SK-N-SH treated with all-trans-retinoic acid at 6 μM for 48 hours (cell line): Measurements from ENCODE around the gene C9orf57.
"Not testable (repeated sequence)": the region's sequence is repeated elsewhere in the genome, so short reads cannot be mapped to it uniquely, and the experiment has no call there.

Source experiments
- CREB5 ChIP-seq: fragments of 250-450 bp; sonication (Bioruptor Pico); IDR thresholded peaks from 2 replicates; pipeline ENCODE4 v1.5.1; 2020; ENCODE audit warnings: low read depth, mild to moderate bottlenecking, moderate library complexity
- CSDC2 ChIP-seq: fragments of 250-450 bp; sonication (Bioruptor Pico); IDR thresholded peaks from 2 replicates; pipeline ENCODE4 v1.5.0; 2020; ENCODE audit warnings: mild to moderate bottlenecking, moderate library complexity
- GLIS3 ChIP-seq: fragments of 250-450 bp; sonication (Bioruptor Pico); IDR thresholded peaks from 2 replicates; pipeline ENCODE4 v1.5.0; 2020; ENCODE audit warnings: mild to moderate bottlenecking, moderate library complexity
- PATZ1 ChIP-seq: fragments of 250-450 bp; sonication (Bioruptor Pico); IDR thresholded peaks from 2 replicates; pipeline ENCODE4 v1.8.0; 2020; ENCODE audit warnings: mild to moderate bottlenecking, moderate library complexity, borderline replicate concordance
- POU6F1 ChIP-seq: fragments of 250-450 bp; sonication (Bioruptor Pico); IDR thresholded peaks from 2 replicates; pipeline ENCODE4 v1.8.0; 2021; ENCODE audit warnings: low read depth, mild to moderate bottlenecking, moderate library complexity, borderline replicate concordance
- PPARA ChIP-seq: fragments of 250-450 bp; sonication (Bioruptor Pico); IDR thresholded peaks from 2 replicates; pipeline ENCODE4 v1.5.0; 2020; ENCODE audit warnings: mild to moderate bottlenecking, borderline replicate concordance
- RARB ChIP-seq: fragments of 250-450 bp; sonication (Bioruptor Pico); IDR thresholded peaks from 2 replicates; pipeline ENCODE4 v1.8.0; 2021; ENCODE audit warnings: mild to moderate bottlenecking, moderate library complexity
- TSHZ2 ChIP-seq: fragments of 250-450 bp; sonication (Bioruptor Pico); IDR thresholded peaks from 2 replicates; pipeline ENCODE4 v1.5.0; 2020; ENCODE audit warnings: mild to moderate bottlenecking, moderate library complexity
- ZC3H10 ChIP-seq: fragments of 250-450 bp; sonication (Bioruptor Pico); IDR thresholded peaks from 2 replicates; pipeline ENCODE4 v1.5.1; 2021; ENCODE audit warnings: mild to moderate bottlenecking, moderate library complexity
- ZFP3 ChIP-seq: fragments of 250-450 bp; sonication (Bioruptor Pico); IDR thresholded peaks from 2 replicates; pipeline ENCODE4 v1.5.0; 2020; ENCODE audit warnings: mild to moderate bottlenecking, moderate library complexity
- ZNF70 ChIP-seq: fragments of 450-650 bp; formaldehyde crosslinking; IDR thresholded peaks from 2 replicates; pipeline ENCODE4 v1.5.0; 2020; ENCODE audit warnings: mild to moderate bottlenecking, moderate library complexity

GRCh38 chr9:72074666-72075065, 14.3 kb upstream of the C9orf57 start:
- TF ChIP-seq PPARA (CRISPR knock-in tag); CSDC2; PATZ1 (CRISPR knock-in tag); GLIS3; ZC3H10; ZFP3 (CRISPR knock-in tag); POU6F1 (CRISPR knock-in tag); TSHZ2 (CRISPR knock-in tag); RARB (CRISPR knock-in tag); ZNF70 (CRISPR knock-in tag); CREB5 (CRISPR knock-in tag): not testable (repeated sequence)
